ENCODE measurements around the gene KERA.

KERA gene

GRCh38 chr12:91056488-91056887 lies 1.3 kb downstream of the KERA start:
- ChIA-PET CTCF (interaction anchor here (0.5 to 0.6 kb wide), 2 partner anchors 12 to 35 kb away, joined by 3 read pairs; no protein-coding TSS in a partner anchor), POLR2A (no interaction called here)
- TF ChIP-seq CTCF (IDR thresholded peaks at IDR 0.05; ENCODE audit: insufficient read depth, low read length, missing control alignments) = no peak
- no peak for DNase-seq (ENCODE audit: low read depth, low spot score)
- H3K4me3 ChIP-seq (ENCODE audit: low read depth, low read length) = no peak overlapping the region

DNA sequence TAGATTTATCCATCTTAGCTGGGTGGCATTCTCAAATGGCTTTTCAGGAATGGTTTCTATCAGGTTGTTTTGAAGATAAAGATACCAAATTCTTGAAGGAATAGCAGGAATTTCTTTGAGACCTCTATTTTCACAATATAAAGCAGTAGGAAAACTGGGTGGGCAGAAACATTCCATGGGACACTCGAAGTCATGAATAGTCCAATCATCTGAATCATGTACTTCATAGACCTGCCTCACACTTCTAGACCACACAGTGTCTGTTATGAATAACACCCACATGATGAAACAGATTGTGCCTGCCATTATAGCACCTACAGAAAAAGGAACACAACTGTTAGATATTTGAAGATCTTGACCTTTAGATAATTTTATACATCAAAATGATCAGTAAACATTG lies 1.8 kb downstream of the KERA start:
- no peak for TF ChIP-seq CTCF (IDR thresholded peaks at IDR 0.05; ENCODE audit: insufficient read depth, low read length, missing control alignments)
- DNase-seq (ENCODE audit: low read depth, low spot score) = no peak
- ChIA-PET POLR2A (no interaction called here), CTCF (interaction anchor here (0.5 to 1.0 kb wide), 3 partner anchors 10 to 36 kb away, joined by 3 read pairs; no protein-coding TSS in a partner anchor)
- no peak overlapping the region for H3K4me3 ChIP-seq (ENCODE audit: low read depth, low read length)

DNA sequence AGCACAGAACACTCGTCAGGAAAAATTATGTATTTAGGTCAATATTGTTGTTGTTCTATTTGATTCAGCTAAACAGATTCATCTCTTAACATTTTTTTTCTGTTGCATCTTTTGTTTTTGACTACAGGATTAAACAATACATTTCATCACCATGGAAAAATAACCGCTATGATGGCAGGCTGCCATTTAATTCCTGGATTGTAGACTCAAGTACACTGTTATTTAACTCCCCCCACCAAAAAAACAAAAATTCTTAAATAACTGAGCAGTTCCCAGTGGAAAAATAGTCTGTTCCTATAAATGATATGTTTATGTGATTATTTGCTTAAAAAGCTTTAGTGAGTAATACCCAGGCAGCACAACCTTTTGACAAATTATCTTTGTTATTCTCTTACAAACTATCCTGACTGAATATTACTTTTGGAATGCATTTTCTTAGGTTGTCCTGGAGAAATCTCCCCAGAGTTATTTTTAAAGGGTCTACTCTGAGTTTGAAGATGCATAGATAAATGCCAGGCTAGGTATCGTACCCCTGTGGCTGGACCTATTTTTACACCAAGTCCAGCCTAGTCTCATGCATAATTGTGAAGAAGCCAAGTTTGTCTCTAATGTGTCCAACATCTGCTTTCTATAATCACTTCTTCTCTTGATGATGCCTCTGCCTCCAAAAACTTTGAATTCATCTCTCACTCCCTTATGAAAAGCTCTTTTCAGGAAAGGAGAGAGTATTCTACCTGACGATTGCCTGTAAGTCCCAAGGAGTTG lies 3.7 kb downstream of the KERA start:
- POLR2A ChIA-PET = no interaction called here
- CTCF ChIA-PET = interaction anchor here (1.6 kb wide), 1 partner anchor 13 kb away, joined by 5 read pairs; no protein-coding TSS in a partner anchor
- no peak for DNase-seq (ENCODE audit: low read depth, low spot score)

GRCh38 chr12:91052026-91052425 lies 5.8 kb downstream of the KERA start:
- POLR2A ChIA-PET = no interaction called here
- TF ChIP-seq CTCF (IDR thresholded peaks at IDR 0.05; ENCODE audit: insufficient read depth, low read length, missing control alignments) = no peak
- CTCF ChIA-PET = no interaction called here
- no peak overlapping the region for H3K4me3 ChIP-seq (ENCODE audit: low read depth, low read length)
- no peak for DNase-seq (ENCODE audit: low read depth, low spot score)

More for the DNA sequence above, 3.7 kb downstream of the KERA start:
- no peak overlapping the region for H3K4me3 ChIP-seq (ENCODE audit: low read depth, low read length)
- TF ChIP-seq CTCF (IDR thresholded peaks at IDR 0.05; ENCODE audit: insufficient read depth, low read length, missing control alignments) = no peak

DNA sequence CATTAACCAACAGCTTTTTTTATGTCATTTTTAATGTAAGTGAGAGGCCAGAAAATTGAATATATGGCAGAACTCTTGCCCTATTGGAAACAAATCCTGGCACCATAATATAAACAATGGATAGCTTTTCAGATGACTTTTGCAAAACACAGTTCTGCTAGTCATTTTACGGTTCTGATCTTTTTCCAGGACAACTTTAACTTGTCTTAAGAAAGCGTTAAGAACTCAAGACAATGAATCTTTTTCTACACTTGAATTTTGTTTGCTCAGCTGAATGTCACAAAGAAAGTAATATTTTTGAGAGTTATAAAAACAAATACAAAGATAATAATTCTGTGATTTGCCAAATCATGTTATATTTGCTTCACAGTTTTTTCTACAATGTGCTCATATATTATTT lies 13.2 kb downstream of the KERA start:
- ChIA-PET POLR2A (no interaction called here), CTCF (interaction anchor here (0.6 kb wide), 1 partner anchor 12 kb away, joined by 3 read pairs; no protein-coding TSS in a partner anchor)
- no peak for DNase-seq (ENCODE audit: low read depth, low spot score)
- TF ChIP-seq CTCF (IDR thresholded peaks at IDR 0.05; ENCODE audit: insufficient read depth, low read length, missing control alignments) = no peak
- no peak overlapping the region for H3K4me3 ChIP-seq (ENCODE audit: low read depth, low read length)

- CTCF ChIA-PET = no interaction called here
- POLR2A ChIA-PET = no interaction called here
- no peak for DNase-seq (ENCODE audit: low read depth, low spot score)
- TF ChIP-seq CTCF (IDR thresholded peaks at IDR 0.05; ENCODE audit: insufficient read depth, low read length, missing control alignments) = no peak
- no peak overlapping the region for H3K4me3 ChIP-seq (ENCODE audit: low read depth, low read length)
These were observed 14.4 kb downstream of the KERA start for GRCh38 chr12:91043408-91043807.
